NT2/D1 (cell line): ENCODE results near the gene PSMD1.

Experiments
- SUZ12 ChIP-seq: IDR thresholded peaks from 2 replicates; pipeline ENCODE4 v1.6.1; 2011; ENCODE audit not compliant: insufficient read length, insufficient read depth; ENCODE audit errors: extremely low read depth
- YY1 ChIP-seq: IDR thresholded peaks from 2 replicates; pipeline ENCODE4 v1.6.1; 2011; ENCODE audit not compliant: insufficient read length, insufficient read depth
- ZNF274 ChIP-seq: IDR thresholded peaks from 2 replicates; pipeline ENCODE4 v1.6.1; 2011; ENCODE audit warnings: mild to moderate bottlenecking, low read depth, low read length

DNA sequence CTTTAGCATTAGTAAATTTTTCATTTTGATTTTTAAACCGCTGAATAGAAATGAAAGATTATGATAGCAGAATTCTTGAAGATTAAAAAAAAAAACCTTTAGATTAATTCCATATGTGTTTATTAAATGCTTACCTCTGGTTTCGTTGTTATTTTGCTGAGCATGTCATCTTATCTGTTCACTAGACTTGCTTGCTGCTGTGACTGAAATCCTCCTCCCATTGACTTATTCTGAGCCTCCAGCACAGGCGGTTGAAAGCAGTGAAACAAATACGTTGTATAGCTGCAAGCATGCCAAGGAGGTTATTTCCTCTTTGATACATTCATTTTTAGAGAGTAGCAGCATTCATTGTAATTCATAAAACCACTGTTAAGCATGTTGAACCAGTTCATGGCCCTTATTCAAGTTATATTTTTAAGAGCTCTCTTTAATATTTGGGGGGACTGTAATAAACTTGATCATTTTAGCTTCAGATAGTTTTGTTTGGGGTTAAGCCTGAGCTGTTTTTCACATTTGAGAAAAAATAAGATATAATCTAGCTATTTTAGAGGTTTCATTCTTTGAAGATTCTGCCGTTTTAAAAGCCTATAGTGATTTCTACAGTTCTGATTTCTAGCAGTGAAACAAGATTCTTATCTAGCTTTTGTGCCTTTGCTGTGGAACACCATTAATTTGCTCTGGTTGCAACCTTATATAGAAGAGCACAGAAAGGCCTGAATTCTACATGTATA is 68.3 kb downstream of the PSMD1 start, which contains the start of gene HTR2B:
- TF ChIP-seq YY1: no peak
- no peak for TF ChIP-seq SUZ12
- no peak for TF ChIP-seq ZNF274
